Activated CD4-positive, alpha-beta T cell treated with anti-CD3 and anti-CD28 coated beads, Interleukin-2, amount 50 U/mL, for 48 hours (primary cell): ENCODE measurements around the gene MRPL44.

Experiments
- DNase-seq, 2 experiments: peaks; one replicate each; pipeline ENCODE4 v3.0.0-alpha.2; 2020

The MRPL44 gene

GRCh38 chr2:224016963-224017362 is 59.7 kb downstream of the MRPL44 start:
- no peak for DNase-seq
